WI38 (cell line): ENCODE data around the gene HAL.

ENCODE experiments used
- H3K4me3 ChIP-seq: 2 replicates; pipeline ENCODE4 v1.5.1; 2011; ENCODE audit warnings: low read depth, mild to moderate bottlenecking, control low read depth, low read length
- TF ChIP-seq, protein P1 (sequence below): IDR thresholded peaks from 2 replicates; pipeline ENCODE4 v1.5.1; 2012; ENCODE audit warnings: low read depth, mild to moderate bottlenecking, control low read depth, low read length

HAL gene

DNA sequence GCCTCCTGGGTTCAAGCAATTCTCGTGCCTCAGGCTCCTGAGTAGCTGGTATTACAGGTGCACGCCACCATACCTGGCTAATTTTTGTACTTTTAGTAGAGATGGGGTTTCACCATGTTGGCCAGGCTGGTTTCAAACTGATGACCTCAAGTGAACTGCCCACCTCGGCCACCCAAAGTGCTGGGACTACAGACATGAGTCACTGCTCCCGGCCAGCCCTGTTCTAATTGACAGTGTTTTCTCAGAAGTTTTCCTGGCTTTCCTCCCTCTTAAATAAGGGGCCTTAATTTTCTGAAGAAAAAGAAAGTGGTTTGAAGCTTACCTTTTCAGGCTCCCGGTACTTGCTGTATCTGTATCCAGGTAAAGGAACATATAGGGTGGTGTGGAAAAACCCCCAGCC, 1.7 kb downstream of the HAL start:
- TF ChIP-seq, protein P1, sequence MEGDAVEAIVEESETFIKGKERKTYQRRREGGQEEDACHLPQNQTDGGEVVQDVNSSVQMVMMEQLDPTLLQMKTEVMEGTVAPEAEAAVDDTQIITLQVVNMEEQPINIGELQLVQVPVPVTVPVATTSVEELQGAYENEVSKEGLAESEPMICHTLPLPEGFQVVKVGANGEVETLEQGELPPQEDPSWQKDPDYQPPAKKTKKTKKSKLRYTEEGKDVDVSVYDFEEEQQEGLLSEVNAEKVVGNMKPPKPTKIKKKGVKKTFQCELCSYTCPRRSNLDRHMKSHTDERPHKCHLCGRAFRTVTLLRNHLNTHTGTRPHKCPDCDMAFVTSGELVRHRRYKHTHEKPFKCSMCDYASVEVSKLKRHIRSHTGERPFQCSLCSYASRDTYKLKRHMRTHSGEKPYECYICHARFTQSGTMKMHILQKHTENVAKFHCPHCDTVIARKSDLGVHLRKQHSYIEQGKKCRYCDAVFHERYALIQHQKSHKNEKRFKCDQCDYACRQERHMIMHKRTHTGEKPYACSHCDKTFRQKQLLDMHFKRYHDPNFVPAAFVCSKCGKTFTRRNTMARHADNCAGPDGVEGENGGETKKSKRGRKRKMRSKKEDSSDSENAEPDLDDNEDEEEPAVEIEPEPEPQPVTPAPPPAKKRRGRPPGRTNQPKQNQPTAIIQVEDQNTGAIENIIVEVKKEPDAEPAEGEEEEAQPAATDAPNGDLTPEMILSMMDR, result no peak
- no peak overlapping the region for H3K4me3 ChIP-seq

DNA sequence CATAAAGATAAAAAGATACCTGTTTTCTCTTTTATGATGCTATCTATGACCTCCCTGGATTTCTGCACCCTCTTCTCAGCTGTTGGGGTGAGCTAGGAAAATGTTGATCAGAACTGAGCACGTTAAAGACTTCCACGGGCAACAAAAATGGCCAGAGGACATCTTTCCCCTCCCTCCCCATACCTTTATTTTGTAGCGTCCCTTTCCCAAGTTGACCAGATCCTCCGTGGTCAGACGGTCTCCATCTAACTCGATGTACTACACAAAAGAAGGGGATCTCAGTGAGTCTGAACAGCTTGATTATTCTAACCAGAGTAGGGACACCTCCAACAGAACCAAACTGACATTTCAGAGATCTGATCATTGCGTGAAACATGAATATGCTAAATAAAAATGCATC, 2.2 kb downstream of the HAL start:
- TF ChIP-seq, protein P1, result no peak
- no peak overlapping the region for H3K4me3 ChIP-seq

DNA sequence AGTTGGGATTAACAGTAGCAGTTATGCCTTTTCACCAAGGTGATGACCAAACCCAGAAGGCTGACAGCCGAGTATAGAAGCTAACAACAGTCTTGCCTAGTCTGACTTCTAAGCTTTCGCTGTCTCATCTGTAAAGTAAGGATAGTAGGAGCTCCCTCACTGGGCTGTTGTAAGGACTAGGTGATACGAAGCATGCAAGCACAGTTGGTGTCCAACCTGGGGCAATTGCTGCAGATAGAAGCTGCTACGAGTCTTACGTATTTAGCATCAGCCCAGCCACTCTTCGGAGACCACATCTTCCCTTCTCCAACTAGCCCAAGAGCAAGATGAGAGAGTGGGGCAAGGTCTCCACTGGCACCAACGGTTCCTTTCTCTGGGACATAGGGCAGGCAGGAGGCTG, 6.0 kb downstream of the HAL start:
- H3K4me3 ChIP-seq, result no peak overlapping the region
- TF ChIP-seq, protein P1, result no peak

DNA sequence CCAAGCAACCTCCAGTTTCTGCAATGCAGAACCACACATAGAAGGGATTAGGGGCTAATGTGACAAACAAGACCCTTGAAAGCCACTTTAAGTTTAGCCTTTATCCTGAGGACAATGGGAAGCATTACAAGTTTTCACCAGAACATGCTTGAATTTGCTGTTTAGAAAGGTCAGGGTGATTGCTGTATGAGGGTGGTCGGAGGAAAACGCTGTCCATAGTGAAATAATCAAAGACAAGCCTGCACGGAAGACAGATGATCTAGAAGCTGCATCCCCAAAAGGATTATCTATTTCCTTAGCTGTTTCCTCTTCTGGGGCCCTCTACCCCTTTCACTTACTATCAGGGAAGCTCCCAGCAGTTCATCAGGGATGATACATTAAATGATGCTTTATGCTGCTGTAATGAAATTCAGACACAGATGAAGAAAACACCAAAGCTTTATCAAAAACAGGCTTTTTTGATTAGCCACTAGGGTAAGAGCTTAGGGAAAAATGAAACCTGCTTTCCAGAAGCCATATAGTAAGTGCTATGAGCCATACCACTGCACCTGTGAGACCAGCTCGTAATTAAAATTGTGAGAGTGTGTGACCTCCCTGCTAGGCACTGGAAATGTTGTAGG, 6.5 kb downstream of the HAL start:
- H3K4me3 ChIP-seq, result no peak overlapping the region
- TF ChIP-seq, protein P1, result no peak

DNA sequence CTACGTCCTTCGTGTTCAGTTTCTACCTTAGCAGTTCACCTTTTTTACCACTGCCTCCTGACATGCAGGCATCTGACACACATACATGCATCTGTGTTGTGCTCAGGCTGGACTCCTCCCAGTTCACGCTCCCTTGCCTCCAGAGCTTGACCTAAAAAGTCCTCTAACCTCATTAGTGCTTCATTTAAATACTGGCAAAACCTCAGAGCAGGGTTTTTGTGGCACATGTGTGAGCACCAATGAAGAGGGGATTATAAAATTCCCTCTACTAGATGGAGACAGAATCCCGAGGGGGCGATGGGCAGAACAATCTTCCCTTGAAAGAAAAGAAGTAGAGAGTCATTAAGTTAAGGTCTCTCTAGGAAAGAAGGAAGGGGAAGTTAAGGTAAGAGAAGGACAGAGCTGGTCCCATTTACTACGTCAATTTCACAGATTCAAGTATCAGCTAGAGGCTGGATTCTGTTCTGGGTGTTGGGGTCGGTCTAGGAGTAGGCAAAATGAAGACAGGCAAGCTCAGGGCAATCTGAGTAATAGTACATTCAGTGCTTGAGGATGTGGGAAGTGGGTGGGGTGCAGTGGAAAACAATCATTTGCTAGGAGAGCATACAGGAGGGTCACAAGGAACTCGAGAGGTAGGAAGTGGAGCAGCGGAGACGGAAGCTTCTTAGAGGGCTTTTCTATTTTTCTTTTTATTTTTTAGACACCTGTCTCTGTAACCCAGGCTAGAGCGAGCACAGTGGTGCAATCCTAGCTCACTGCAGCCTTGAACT, 7.5 kb downstream of the HAL start:
- no peak overlapping the region for H3K4me3 ChIP-seq
- TF ChIP-seq, protein P1, result no peak

DNA sequence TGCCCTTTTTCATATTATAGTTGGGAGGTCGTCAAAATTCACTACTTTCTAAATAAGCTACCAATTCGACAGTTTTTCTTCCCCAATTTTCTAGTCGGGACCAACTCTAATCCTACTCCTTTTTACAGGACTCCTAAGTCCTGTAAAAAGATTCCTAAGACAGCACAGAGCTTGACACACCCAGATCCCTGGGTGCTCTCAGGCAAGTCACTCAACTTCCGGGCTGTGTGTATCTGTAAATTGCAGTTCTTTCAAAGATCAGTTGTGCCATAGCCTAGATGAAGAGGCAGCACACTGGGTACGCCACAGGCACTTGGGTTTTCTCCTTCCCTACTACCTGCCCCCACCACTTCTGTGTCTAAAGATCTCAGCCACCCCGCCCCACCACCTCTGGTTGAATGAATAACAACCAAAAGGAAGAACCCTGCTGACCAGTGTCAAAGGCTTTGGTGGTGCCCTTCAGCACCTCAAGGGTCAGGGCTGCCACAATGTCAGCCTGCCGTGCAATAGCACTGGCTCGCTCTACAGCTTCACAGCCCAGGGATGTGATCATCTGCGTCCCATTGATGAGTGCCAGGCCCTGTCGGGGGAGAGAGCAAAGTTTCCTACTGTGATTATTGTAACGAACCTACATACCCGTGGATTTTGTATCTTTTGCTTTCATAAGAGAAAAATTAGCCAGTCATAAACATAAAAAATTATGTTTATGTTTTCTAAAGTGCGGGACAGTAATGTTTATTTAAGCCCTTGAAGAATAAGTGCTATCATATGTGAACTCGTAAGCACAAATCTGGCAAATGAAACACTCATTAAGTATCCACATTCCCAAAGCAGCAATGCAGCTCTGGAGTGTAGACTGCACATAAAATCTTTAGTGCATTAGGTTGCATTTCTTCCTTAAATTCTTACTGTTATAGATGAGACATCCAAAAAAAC, 9.2 kb downstream of the HAL start:
- H3K4me3 ChIP-seq, result no peak overlapping the region
- TF ChIP-seq, protein P1, result no peak
